GM18870 (cell line): Measurements from ENCODE around the gene USP36.
"Not testable (repeated sequence)": the region's sequence is repeated elsewhere in the genome, so short reads cannot be mapped to it uniquely, and the experiment has no call there.

Experiments
- ATAC-seq: cut with Tn5 transposase; IDR thresholded peaks from one replicate; pipeline ENCODE4 v1.9.1; 2021; ENCODE audit warnings: moderate library complexity; ENCODE audit not compliant: unreplicated experiment

The USP36 gene

GRCh38 chr17:78872486-78872885 is 31.9 kb upstream of the USP36 start:
- no peak for ATAC-seq

- no peak for ATAC-seq
Observed at GRCh38 chr17:78870621-78871020, 30.0 kb upstream of the USP36 start.

GRCh38 chr17:78868391-78868790 is 27.8 kb upstream of the USP36 start:
- no peak for ATAC-seq

DNA sequence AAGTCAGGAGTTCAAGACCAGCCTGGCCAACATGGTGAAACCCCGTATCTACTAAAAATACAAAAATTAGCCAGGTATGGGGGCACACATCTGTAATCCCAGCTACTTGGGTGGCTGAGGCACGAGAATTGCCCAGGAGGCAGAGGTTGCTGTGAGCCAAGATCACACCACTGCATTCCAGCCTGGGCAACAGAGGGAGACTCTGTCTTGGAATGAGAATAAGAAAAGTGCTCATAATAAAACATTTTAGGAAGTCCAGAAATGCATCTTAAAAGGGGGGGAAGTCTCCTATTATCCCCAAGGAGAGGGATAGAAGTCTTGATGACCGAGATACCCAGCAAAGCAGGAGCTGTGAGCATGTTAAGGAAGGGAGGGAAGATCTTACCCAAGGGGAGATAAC is 26.4 kb upstream of the USP36 start:
- not testable (repeated sequence) for ATAC-seq

- ATAC-seq: no peak
Observed at GRCh38 chr17:78865682-78866390, 25.2 kb upstream of the USP36 start.

DNA sequence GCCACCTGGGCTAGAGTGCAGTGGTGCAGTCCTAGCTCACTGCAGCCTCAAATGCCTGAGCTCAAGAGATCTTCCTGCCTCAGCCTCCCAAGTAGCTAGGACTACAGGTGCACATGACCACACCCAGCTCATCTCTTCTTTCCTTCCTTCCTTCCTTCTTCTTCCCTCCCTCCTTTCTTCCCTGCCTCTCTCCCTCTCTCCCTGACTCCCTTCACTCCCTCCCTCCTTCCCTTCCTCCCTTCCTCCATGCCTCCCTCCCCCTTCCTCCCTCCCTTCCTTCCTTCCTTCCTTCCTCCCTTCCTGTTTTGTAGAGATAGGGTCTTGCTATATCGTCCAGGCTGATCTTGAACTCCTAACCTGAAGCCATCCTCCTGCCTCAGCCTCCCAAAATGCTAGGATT is 23.5 kb upstream of the USP36 start:
- ATAC-seq: no peak

DNA sequence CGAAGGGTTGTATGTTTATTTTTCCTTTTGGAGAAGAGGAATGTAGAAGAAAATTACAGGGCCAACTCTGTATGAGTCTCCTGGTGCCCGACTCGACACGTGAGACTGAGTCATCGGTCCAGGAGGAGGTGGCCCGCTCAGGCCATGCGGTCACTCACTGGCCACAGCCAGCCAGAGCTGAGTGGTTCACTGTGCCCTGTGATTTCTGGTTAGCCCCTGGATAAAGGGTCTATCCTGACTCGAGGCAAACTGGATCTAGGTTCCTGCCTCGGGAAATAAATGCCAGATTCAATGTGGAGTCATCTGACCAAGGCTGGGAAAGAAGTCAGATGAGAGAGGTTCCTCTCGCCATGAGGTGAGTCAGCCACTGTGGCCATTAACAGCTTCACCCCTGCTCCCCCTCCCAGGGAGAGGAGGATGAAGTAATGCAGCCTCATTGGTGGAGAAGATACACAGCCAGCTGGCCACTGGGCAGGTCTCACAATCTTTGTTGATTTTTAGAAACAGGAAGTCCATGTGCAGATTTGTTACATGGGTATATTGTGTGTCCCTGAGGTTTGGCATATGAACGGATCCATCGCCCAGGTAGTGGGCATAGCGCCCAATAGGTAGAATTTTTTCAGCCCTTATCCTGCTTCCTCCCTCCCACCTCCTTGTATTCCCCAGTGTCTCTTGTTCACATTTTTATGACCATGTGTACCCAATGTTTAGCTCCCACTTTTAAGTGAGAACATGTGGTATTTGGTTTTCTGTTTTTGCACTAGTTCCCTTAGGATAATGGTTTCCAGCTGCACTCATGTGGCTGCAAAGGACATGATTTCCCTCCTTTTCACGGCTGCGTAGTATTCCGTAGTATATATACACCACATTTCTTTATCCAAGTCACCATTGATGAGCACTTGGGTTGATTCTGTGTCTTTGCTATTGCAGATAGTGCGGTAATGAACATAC is 21.7 kb upstream of the USP36 start:
- ATAC-seq: no peak

GRCh38 chr17:78861229-78861628 is 20.6 kb upstream of the USP36 start:
- no peak for ATAC-seq

DNA sequence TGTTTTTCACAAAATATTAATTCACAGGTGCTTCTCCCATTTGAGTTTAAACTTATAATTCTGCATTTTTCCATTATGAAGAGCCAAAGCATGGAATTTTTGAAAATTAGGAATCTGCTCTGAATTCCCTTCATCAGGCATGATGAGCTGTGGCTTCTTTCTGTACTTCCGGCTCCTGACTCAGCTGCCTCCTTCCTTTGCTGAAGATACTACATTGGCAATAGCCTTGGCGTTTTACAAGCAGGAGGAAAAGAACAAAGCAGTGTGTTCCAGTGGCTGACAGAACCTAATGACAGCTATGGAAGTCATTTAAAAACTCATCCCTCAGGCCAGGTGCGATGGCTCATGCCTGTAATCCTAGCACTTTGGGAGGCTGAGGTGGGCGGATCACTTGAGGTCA is 18.4 kb upstream of the USP36 start:
- no peak for ATAC-seq

GRCh38 chr17:78857266-78857665 is 16.7 kb upstream of the USP36 start:
- no peak for ATAC-seq

DNA sequence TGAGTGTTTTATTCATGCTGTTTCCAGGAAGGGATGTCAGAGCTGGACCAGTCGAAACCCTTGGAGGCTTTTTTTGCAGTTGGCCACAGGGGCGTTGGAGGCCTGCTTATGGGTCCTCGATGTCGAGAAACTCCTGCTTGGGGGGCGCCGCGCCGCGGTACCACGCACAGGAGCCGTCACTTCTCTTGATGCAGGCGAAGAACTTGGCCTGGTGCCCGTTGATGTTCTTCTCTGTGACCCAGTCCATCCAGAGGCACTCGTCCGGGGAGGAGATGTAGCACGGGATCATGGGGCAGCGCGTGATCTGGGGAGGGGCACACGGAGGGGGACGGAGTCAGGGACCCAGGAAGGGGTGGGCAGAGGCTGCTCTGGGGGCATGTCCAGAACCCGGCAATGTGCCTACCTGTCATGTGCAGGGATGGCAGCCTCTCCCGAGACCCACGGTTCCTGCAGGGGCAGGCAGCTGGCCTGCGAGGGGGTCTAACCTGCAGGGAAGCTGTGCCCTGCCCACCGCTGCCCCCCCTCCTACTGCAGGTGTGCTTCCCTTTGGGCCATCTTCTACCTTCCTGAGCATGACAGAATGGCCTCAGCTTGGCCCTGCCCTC is 15.0 kb upstream of the USP36 start:
- ATAC-seq: no peak

DNA sequence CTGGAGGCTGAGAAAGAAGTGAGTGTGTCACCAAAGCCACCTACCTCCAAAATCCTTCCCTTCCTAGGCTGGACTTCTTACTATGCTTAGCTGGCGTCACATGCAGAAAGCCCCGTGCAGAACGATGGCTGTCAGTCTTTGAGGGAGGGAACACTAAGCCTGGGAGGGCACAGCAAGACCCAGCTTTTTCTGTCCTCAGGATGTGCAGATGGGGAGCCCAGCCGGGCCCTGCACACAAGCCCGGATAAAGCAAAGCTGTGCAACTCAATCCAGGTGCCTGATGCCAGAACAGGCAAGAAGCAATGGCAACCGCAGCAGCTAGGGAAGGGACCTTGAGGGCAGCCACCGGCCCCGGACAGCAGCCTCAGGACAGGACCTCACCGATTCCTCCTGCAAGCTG is 13.9 kb upstream of the USP36 start:
- ATAC-seq: no peak

- ATAC-seq: no peak
Observed at GRCh38 chr17:78853926-78854394, 13.3 kb upstream of the USP36 start.

DNA sequence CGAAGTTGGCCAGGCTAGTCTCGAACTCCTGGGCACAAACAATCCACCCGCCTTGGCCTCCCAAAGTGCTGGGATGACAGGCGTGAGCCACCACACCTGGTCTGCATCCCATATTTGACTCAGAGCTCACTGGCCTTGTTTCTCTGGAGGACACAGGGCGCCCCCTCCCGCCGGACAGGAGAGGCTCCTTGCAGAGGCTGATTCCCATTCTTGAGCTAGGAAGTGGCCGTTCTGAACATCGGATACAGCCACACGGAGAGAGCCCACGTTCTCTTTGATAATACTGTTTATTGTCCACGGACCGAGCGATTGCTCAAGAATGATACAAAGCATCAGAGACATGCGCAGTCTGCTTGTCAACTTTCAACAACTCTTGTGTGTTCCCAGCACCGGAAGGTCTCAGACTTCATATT is 12.1 kb upstream of the USP36 start:
- no peak for ATAC-seq

DNA sequence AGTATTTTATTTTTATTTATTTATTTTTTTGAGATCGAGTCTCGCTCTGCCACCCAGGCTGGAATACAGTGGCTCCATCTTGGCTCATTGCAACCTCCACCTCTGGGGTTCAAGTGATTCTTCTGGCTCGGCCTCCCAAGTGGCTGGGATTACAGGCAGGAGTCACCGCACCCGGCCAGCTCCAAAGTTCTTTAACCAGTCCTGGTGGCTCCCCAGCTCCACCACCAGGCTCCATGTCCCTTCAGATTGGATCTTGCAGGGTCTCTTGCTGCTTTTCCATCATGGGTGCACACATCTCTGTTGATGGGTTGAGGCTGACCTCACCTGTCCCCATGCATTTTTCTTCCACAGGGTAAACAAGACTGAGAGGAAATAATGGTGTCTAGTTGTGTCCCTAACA is 8.4 kb upstream of the USP36 start:
- no peak for ATAC-seq

DNA sequence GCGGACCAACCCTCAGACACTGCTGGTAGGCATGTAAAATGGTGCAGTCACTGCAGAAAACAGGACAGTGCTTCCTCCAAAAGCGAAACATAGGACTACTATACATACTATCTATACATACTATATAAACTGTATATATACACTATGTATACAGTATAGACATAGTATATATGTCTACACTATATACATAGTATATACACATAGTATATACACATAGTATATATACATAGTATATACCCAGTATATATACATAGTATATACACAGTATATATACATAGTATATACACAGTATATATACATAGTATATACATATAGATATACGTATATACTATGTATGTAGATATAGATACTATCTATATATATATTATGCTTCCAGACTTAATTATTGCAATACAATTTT is 6.4 kb upstream of the USP36 start:
- ATAC-seq: no peak

GRCh38 chr17:78844301-78845005 is 3.8 kb upstream of the USP36 start:
- ATAC-seq: no peak

DNA sequence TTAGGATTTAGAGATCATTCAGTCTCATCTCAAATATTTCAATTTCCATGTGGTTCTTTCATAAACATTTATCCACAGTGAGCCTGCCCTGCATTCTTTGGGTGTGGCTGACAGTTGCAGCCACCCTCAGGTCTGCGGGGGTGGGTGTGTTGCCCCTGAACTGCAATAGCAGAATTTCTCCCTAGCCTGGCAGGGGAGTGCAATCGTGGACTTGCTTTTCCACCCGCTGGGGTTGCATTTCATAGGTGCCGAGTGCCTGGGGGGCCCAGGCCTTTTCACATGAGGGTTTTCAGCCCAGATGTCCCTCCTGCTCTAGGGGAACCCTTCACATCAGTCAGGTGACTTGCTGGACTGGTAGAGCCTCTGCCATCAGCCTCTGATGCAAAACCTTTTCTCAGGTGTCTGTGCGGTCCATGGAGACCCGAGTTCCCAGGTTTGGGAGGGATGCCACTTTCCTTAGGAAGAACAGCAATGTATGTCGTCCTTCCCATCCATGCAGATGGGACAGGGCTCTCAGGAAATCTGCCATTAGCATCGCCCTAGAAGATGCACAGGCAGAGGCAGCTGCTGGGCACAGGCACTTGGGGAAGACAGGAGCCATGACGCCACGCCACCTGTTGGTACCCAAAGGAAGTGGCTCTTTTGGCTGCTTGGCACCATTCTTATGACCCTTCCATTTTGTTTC is 2.4 kb upstream of the USP36 start:
- no peak for ATAC-seq

- no peak for ATAC-seq
Observed at GRCh38 chr17:78840530-78840779, 159 bp downstream of the USP36 start.

- ATAC-seq: peak; percentile 5
Observed at GRCh38 chr17:78839762-78840529, 668 bp downstream of the USP36 start.
